Endothelial cell of umbilical vein (primary cell): ENCODE data around the gene SLC14A1. TPM values are rescaled to one million over a fixed set of nuclear protein-coding genes. Genes with fewer than 3 reads are reported as not detected.

Experiments used
- BruUV-seq: library from RNA; stranded (reverse); fragments of 400-500 nt; replicated peaks from 2 replicates; lab custom pipeline; 2021; lab: Mats Ljungman, UMichigan
- CTCF ChIA-PET: fragments of 300-600, 350-600 bp; sonication (Branson Sonifier 250); formaldehyde crosslinking; loops from one replicate; lab custom pipeline; 2021; ENCODE audit warnings: antibody characterized with exemption, inconsistent platforms; lab: Charles Lee
- POLR2A ChIA-PET: fragments of 300-600, 350-600 bp; sonication (Branson Sonifier 250); formaldehyde crosslinking; loops from one replicate; lab custom pipeline; 2021; ENCODE audit warnings: antibody characterized with exemption, inconsistent platforms; lab: Charles Lee
- DNase-seq: peaks from one replicate; pipeline ENCODE4 v3.0.0-alpha.2; 2011; ENCODE audit warnings: low read depth, low spot score
- FAIRE-seq: peaks from 2 replicates; lab custom pipeline; 2011; peaks lifted over from hg19 to GRCh38; lab: Jason Lieb, UNC
- H2AFZ ChIP-seq: 2 replicates; pipeline ENCODE4 v1.6.0; 2012; ENCODE audit warnings: low read depth, low read length, control low read depth, inconsistent platforms
- H3K27ac ChIP-seq: 2 replicates; pipeline ENCODE4 v1.5.1; 2011; ENCODE audit warnings: low read depth, mild to moderate bottlenecking, control low read depth, low read length, moderate library complexity; ENCODE audit not compliant: insufficient read depth
- H3K27me3 ChIP-seq, 2 experiments: 2 replicates each; pipeline versions ENCODE4 v1.6.0 to v1.6.1; 2011; ENCODE audit warnings: low read length in 2 of 2, mixed read lengths in 1 of 2; ENCODE audit not compliant: control insufficient read depth in 2 of 2, insufficient read depth in 2 of 2
- H3K36me3 ChIP-seq, 2 experiments: 2 replicates in 1 of 2; 3 replicates in 1 of 2; pipeline ENCODE4 v1.5.1; 2011; ENCODE audit warnings: low read length in 2 of 2, mild to moderate bottlenecking in 1 of 2, moderate library complexity in 1 of 2; ENCODE audit not compliant: control insufficient read depth in 2 of 2, insufficient read depth in 2 of 2; ENCODE audit errors: extremely low read depth in 1 of 2
- H3K4me1 ChIP-seq: 3 replicates; pipeline ENCODE4 v1.5.1; 2011; ENCODE audit warnings: mild to moderate bottlenecking, low read length; ENCODE audit not compliant: control insufficient read depth, insufficient read depth; ENCODE audit errors: extremely low read depth
- H3K4me2 ChIP-seq: 2 replicates; pipeline ENCODE4 v1.6.1; 2011; ENCODE audit warnings: low read length, control low read depth, mixed read lengths; ENCODE audit not compliant: insufficient read depth
- H3K4me3 ChIP-seq, 3 experiments: fragments of 200-600 bp in 1 of 3; sonication (generic), shearing (Covaris generic) in 1 of 3; replicated peaks in 1 of 3; 2 replicates each; pipeline ENCODE4 v1.5.1; 2011 to 2016; ENCODE audit warnings: control low read depth in 3 of 3, low read length in 3 of 3, mild to moderate bottlenecking in 2 of 3, inconsistent platforms in 1 of 3, low read depth in 1 of 3, moderate library complexity in 1 of 3; ENCODE audit not compliant: insufficient read depth in 1 of 3
- H3K79me2 ChIP-seq: 2 replicates; pipeline ENCODE4 v1.6.0; 2012; ENCODE audit warnings: low read length, inconsistent platforms; ENCODE audit not compliant: control insufficient read depth, insufficient read depth
- H3K9ac ChIP-seq: replicated peaks from 2 replicates; pipeline ENCODE3; 2011; ENCODE audit warnings: low read length, control low read depth; ENCODE audit not compliant: insufficient read depth; ENCODE audit errors: extremely low read depth
- H3K9me1 ChIP-seq: replicated peaks from 3 replicates; pipeline ENCODE4 v1.6.0; 2011; ENCODE audit warnings: mild to moderate bottlenecking, low read length; ENCODE audit not compliant: control insufficient read depth, insufficient read depth; ENCODE audit errors: extremely low read depth
- H3K9me3 ChIP-seq: replicated peaks from 2 replicates; pipeline ENCODE4 v1.5.1; 2012; ENCODE audit warnings: low read length, inconsistent platforms; ENCODE audit not compliant: control insufficient read depth, insufficient read depth
- H4K20me1 ChIP-seq: replicated peaks from 2 replicates; pipeline ENCODE3; 2011; ENCODE audit warnings: mild to moderate bottlenecking, low read length; ENCODE audit not compliant: control insufficient read depth, insufficient read depth; ENCODE audit errors: extremely low read depth
- EZH2 ChIP-seq: IDR thresholded peaks from 2 replicates; pipeline ENCODE4 v1.6.1; 2012; ENCODE audit warnings: borderline replicate concordance, low read depth, mild to moderate bottlenecking, moderate library complexity, low read length, inconsistent platforms; ENCODE audit not compliant: severe bottlenecking
- FOS ChIP-seq: IDR thresholded peaks from 2 replicates; pipeline ENCODE4 v1.6.1; 2011; ENCODE audit warnings: mild to moderate bottlenecking, low read length, moderate library complexity, borderline replicate concordance; ENCODE audit not compliant: insufficient read depth
- GATA2 ChIP-seq: IDR thresholded peaks from 2 replicates; pipeline ENCODE4 v1.7.0; 2011; ENCODE audit warnings: low read depth, mild to moderate bottlenecking, moderate library complexity, mixed read lengths, low read length; ENCODE audit not compliant: insufficient read length, insufficient read depth
- JUN ChIP-seq: IDR thresholded peaks from 2 replicates; pipeline ENCODE4 v1.6.1; 2011; ENCODE audit warnings: borderline replicate concordance, low read depth; ENCODE audit not compliant: insufficient read length, insufficient read depth
- MYC ChIP-seq: IDR thresholded peaks from one replicate; pipeline ENCODE4 v1.6.1; 2011; ENCODE audit warnings: mild to moderate bottlenecking, low read depth, low read length
- POLR2A ChIP-seq: IDR thresholded peaks from 2 replicates; pipeline ENCODE4 v1.6.1; 2012; ENCODE audit warnings: low read depth, mild to moderate bottlenecking, control low read depth, low read length
- POLR2AphosphoS5 ChIP-seq: IDR thresholded peaks from 2 replicates; pipeline ENCODE4 v1.6.1; 2012; ENCODE audit warnings: low read depth, mild to moderate bottlenecking, control low read depth, low read length, moderate library complexity; ENCODE audit not compliant: insufficient read depth
- dilution Hi-C: fragments of 300-500 bp; cut with MboI; formaldehyde crosslinking; loops from one replicate; pipeline ENCODE4 v1.15.0; 2019; ENCODE audit warnings: low sequenced_read_pairs; ENCODE audit not compliant: extremely low pct_ligation_motif_present
- intact Hi-C: fragments of 100-400 bp; cut with micrococcal nuclease; formaldehyde crosslinking; loops from one replicate; pipeline ENCODE4 v1.10.0; 2022
- polyA plus RNA-seq, 4 experiments: library from polyadenylated mRNA; depleted of rRNA in 3 of 4; stranded (reverse) in 3 of 4; unstranded in 1 of 4; fragments of >200 nt; gene quantifications; 2 replicates each; pipeline versions ENCODE4 v1.2.1 to v1.2.3, GENCODE V29; 2011 to 2012; ENCODE audit warnings: missing spikeins in 1 of 4
- total RNA-seq: library from RNA; stranded (reverse); gene quantifications from 2 replicates; pipeline ENCODE4 v1.2.3, GENCODE V29; 2021
- TF ChIP-seq, protein P1 (sequence below), 2 donors: IDR thresholded peaks; 1 replicate in 1 of 2; 2 replicates in 1 of 2; pipeline ENCODE4 v1.5.1; 2011; ENCODE audit warnings: low read length in 2 of 2, mild to moderate bottlenecking in 2 of 2, moderate library complexity in 2 of 2, control low read depth in 1 of 2, inconsistent platforms in 1 of 2, low read depth in 1 of 2; ENCODE audit not compliant: insufficient read depth in 1 of 2; ENCODE audit errors: extremely low read depth in 1 of 2
- TF ChIP-seq, protein P2 (sequence below): IDR thresholded peaks from 2 replicates; pipeline ENCODE4 v1.6.1; 2011; ENCODE audit not compliant: insufficient read depth, insufficient read length

Gene SLC14A1
- total and polyA plus RNA-seq, 2 donors (not counting 3 experiments of a cell fraction or from before 2014, with no cell fraction given) = not detected

DNA sequence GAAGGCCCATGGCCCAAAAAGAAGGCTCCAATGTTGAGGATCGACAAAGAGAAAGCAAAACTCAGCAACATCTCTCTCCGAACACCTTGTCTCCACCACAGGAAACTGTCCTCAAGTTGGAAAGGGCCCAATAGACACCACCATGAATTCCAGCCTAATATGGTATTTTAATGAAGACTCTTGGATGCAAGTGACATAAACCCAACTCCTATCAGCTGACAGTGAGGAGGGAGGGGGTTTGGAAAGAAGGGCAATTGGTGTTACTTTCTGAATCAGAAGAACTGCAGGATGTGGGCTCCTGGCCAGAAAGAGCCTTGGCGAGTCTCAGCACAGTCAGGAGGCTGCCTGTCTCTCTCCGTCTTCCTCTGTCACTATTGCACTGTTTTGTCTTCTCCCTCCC, 61.2 kb downstream of the SLC14A1 start:
- Histone ChIP-seq H3K4me1 (no peaks in the 10 kb centered on the region), H3K79me2 (no peaks in the 10 kb centered on the region), H3K9me3 (no peaks in the 10 kb centered on the region), H3K27ac (no peak overlapping the region), H3K4me3 (no peak overlapping the region), H3K27me3 (peaks cover 11 to 15% of the 10 kb centered on the region in 2 experiments), H3K9ac (no peak overlapping the region), H2AFZ (no peak overlapping the region), H3K4me2 (no peak overlapping the region), H3K9me1 (no peaks in the 10 kb centered on the region), H4K20me1 (no peaks in the 10 kb centered on the region), H3K36me3 (no peaks in the 10 kb centered on the region)
- dilution Hi-C loops = no loop called here
- intact Hi-C loops = no loop called here
- TF ChIP-seq GATA2 (no peak), FOS (no peak), POLR2AphosphoS5 (no peak), EZH2 (no peak), JUN (no peak), POLR2A (no peak), MYC (no peak)
- TF ChIP-seq, protein P1, sequence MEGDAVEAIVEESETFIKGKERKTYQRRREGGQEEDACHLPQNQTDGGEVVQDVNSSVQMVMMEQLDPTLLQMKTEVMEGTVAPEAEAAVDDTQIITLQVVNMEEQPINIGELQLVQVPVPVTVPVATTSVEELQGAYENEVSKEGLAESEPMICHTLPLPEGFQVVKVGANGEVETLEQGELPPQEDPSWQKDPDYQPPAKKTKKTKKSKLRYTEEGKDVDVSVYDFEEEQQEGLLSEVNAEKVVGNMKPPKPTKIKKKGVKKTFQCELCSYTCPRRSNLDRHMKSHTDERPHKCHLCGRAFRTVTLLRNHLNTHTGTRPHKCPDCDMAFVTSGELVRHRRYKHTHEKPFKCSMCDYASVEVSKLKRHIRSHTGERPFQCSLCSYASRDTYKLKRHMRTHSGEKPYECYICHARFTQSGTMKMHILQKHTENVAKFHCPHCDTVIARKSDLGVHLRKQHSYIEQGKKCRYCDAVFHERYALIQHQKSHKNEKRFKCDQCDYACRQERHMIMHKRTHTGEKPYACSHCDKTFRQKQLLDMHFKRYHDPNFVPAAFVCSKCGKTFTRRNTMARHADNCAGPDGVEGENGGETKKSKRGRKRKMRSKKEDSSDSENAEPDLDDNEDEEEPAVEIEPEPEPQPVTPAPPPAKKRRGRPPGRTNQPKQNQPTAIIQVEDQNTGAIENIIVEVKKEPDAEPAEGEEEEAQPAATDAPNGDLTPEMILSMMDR (IDR thresholded peaks at IDR 0.05; ENCODE audit: extremely low read depth in 1 of 2, insufficient read depth in 1 of 2, low read depth in 1 of 2, low read length in 2 of 2) = no peak
- TF ChIP-seq, protein P2, sequence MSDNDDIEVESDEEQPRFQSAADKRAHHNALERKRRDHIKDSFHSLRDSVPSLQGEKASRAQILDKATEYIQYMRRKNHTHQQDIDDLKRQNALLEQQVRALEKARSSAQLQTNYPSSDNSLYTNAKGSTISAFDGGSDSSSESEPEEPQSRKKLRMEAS = no peak
- POLR2A ChIA-PET = no interaction called here
- no TSS peak for BruUV-seq
- DNase-seq = no peak
- FAIRE-seq = no peak
- CTCF ChIA-PET = interaction anchor here (1.8 kb wide), 1 partner anchor 10 kb away, joined by 3 read pairs; no protein-coding TSS in a partner anchor
